Transverse colon (tissue), 4 donors: ENCODE measurements around the gene TMOD3.

Experiments
- CTCF ChIP-seq, 5 experiments: fragments of 200-600 bp in 3 of 5; fragments of 450-650 bp in 2 of 5; sonication (generic) in 3 of 5; IDR thresholded peaks; 1 replicate in 2 of 5; 2 replicates in 3 of 5; pipeline ENCODE4 v1.5.1; 2016 to 2017; ENCODE audit warnings: antibody characterized with exemption in 5 of 5, inconsistent platforms in 3 of 5, mild to moderate bottlenecking in 2 of 5, moderate library complexity in 1 of 5
- POLR2A ChIP-seq: fragments of 450-650 bp; IDR thresholded peaks from one replicate; pipeline ENCODE4 v1.6.1; 2016; ENCODE audit warnings: antibody characterized with exemption, mild to moderate bottlenecking, moderate library complexity
- POLR2AphosphoS5 ChIP-seq, 3 donors: sonication (generic); formaldehyde crosslinking; IDR thresholded peaks; one replicate each; pipeline ENCODE4 v1.6.1; 2016; ENCODE audit warnings: antibody characterized with exemption in 3 of 3

GRCh38 chr15:51809457-51809856 is 20.0 kb upstream of the TMOD3 start:
- TF ChIP-seq CTCF (IDR thresholded peaks at IDR 0.05) (no peak), POLR2A (no peak), POLR2AphosphoS5 (IDR thresholded peaks at IDR 0.05) (no peak)
